NCI-H187 (cell line): ENCODE results near the gene TAS2R14.

ENCODE experiments used
- DNase-seq, 2 experiments: peaks; one replicate each; lab custom pipeline; 2025; lab: John Stamatoyannopoulos, UW

TAS2R14 gene

DNA sequence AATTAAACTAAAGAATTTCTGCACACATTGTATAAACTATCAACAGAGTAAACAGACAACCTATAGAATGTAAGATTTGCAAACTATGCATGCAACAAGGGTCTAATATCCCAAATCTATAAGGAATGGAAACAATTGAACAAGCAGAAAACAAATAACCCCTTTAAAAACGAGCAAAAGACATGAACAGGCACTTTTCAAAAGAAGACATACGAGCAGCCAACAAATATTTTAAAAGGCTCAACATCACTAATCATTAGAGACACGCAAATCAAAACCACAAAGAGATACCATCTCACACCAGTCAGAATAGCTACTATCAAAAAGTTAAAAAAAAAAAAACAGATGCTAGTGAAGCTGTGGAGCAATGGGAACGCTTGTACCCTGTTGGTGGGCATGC is 34.4 kb downstream of the TAS2R14 start:
- DNase-seq = no peak

DNA sequence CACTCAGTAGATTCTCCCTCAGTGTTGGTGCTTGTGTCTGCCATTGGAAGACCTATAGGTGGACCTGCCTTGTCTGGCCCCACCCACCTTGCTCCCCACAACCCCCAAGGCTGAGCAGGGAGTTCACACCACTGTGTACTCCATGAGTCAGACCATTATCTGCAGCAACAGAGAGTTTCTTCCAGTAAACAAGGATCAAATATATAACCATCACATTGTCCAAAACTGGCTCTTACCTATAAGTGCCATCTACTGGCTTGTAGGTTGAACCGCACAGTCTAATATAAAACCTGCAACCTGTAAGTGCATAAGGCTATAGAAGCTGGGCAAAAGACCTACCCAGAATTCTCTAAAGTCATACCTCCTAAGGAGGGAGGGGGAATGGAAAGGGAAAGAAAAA is 37.6 kb downstream of the TAS2R14 start:
- DNase-seq = no peak

DNA sequence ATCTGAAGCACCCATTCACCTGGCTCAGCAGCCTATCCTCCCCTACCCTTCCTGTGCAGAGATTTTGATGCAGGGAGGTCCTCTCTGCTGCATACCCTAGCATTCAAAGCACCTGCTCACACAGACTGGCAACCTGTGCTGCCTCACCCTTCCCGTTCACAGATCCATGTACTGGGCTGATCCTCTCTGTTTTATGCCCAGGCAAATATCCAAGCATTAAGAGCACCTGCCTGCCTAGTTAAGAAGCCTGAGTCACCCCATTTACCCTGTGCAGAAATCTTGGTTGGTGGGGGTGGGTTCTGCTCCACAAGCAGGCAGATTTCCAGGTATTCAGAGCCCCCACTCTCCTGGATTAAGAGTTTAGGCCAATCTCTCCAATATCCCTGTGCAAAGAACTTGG is 38.1 kb downstream of the TAS2R14 start:
- no peak for DNase-seq

DNA sequence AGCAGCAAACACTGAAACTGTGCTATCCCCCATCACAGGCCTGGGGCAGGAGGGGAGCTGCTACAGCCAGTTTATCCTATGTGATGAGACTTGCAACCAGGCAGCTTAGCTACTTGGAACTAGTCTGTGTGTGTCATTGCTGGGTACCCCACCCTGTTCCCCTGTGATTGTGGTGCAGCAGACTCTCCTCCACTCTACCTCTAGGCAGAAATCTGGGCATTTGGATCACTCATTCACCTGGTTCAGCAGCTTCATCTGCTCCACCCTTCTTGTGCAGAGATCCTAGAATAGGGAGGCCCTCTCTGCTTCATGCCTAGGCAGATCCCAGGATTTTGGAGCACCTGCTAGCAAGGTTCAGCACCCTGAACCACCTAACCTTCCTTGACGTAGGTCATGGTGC is 38.5 kb downstream of the TAS2R14 start:
- DNase-seq = no peak

DNA sequence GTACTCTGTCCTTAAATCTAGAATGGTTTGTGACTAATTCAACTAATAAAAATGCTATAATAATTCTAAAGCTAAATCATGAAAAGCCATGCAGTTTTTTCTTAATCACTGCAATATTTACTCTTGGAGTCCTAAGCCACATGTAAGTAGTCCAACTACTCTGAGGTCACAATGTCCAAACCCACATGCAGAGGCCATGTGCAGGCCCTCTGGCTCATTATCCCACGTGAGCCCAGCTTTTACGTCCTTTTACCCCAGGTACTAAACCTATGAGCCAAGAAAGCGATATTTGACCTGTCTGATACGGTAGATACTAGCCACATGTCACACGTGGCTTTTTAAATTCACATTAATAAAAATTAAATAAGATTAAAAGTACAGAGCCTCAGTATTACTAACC is 42.2 kb downstream of the TAS2R14 start:
- DNase-seq = no peak

DNA sequence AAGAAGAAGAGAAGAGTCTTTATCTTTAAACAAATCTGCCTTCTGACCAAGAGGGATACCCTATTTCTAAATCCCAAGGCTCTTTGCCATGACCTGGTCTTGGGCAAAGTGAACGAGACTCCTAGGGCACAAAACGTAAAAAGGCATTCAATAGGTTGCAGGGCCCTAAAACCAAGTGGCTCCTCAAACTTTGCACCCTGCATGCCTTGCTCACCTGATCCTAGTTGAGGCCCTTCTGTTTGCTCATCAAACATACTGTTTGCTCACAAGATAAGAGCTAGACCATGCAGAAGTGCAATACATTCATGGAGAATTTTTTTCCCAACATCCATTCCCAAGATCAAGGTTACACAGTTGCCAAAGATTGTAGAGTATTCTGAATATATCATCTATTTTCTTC is 47.1 kb downstream of the TAS2R14 start:
- DNase-seq = no peak

DNA sequence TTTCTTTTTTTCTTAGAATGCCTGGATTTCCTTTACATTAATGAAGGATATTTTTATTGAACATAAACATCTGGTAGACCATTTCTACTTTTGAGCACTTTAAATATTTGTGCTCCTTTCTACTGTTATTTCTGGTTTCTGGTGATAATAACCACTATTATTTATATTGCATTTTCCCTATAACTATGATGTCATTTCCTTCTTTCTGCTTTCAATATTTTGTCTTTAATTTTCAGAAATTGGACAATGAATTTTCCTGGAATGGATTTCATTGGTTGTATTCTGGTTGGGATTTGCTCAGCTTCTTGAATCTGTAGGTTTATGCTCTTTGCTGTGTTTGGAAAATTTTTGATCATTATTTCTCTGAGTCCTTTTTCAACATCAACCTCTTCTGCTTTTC is 49.8 kb downstream of the TAS2R14 start:
- DNase-seq = no peak
